ENCODE results near the gene MOB2. TPM values are rescaled to one million over a fixed set of nuclear protein-coding genes. Genes with fewer than 3 reads are reported as not detected.
A peak's percentile ranks its signal among the peaks of the same experiment; 100 is the strongest.

The MOB2 gene
- total and polyA plus RNA-seq, 7 donors = 44.5 to 75.1 (median 58.1) TPM

GRCh38 chr11:1480555-1481482, 5.8 kb downstream of the MOB2 start:
- ATAC-seq (no peak), DNase-seq (peak; percentile 10 to 53)
- H3K36me3 ChIP-seq (ENCODE audit: insufficient read depth in 1 of 2, low read depth in 1 of 2) = peaks cover 0 to 52% of the 10 kb centered on the region in 2 donors
- no peaks in the 10 kb centered on the region for H3K9me3 ChIP-seq
- intact Hi-C loops (cut with DNase I) = no loop called here
- H3K27ac ChIP-seq = peak overlapping the region; percentile 36
- 86 to 87% (median 87%) methylated on average over 31 to 36 of the region's 36 CpGs for WGBS, 3 donors
- peaks cover 48% of the 10 kb centered on the region for H3K4me1 ChIP-seq
- H3K27me3 ChIP-seq (ENCODE audit: insufficient read depth in 3 of 3, low read length in 2 of 3) = no peaks in the 10 kb centered on the region
- TF ChIP-seq, protein P1, sequence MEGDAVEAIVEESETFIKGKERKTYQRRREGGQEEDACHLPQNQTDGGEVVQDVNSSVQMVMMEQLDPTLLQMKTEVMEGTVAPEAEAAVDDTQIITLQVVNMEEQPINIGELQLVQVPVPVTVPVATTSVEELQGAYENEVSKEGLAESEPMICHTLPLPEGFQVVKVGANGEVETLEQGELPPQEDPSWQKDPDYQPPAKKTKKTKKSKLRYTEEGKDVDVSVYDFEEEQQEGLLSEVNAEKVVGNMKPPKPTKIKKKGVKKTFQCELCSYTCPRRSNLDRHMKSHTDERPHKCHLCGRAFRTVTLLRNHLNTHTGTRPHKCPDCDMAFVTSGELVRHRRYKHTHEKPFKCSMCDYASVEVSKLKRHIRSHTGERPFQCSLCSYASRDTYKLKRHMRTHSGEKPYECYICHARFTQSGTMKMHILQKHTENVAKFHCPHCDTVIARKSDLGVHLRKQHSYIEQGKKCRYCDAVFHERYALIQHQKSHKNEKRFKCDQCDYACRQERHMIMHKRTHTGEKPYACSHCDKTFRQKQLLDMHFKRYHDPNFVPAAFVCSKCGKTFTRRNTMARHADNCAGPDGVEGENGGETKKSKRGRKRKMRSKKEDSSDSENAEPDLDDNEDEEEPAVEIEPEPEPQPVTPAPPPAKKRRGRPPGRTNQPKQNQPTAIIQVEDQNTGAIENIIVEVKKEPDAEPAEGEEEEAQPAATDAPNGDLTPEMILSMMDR (IDR thresholded peaks at IDR 0.05) = no peak
- no peak overlapping the region for H3K4me3 ChIP-seq

GRCh38 chr11:1480191-1480554, 6.4 kb downstream of the MOB2 start:
- intact Hi-C loops (cut with DNase I) = no loop called here
- H3K4me1 ChIP-seq = peaks cover 42% of the 10 kb centered on the region
- no peaks in the 10 kb centered on the region for H3K27me3 ChIP-seq (ENCODE audit: insufficient read depth in 3 of 3, low read length in 2 of 3)
- ATAC-seq (no peak), DNase-seq (peak in 1 of 2 donors; percentile 20)
- H3K27ac ChIP-seq = no peak overlapping the region
- peaks cover 0 to 58% of the 10 kb centered on the region in 2 donors for H3K36me3 ChIP-seq (ENCODE audit: insufficient read depth in 1 of 2, low read depth in 1 of 2)
- no peak overlapping the region for H3K4me3 ChIP-seq
- WGBS, 3 donors = 74 to 80% (median 75%) methylated on average over 13 of the region's 13 CpGs
- TF ChIP-seq, protein P1 (IDR thresholded peaks at IDR 0.05) = no peak
- no peaks in the 10 kb centered on the region for H3K9me3 ChIP-seq

- 89 to 95% (median 89%) methylated on average over 12 of the region's 12 CpGs for WGBS, 3 donors
- H3K27ac ChIP-seq = no peak overlapping the region
- no peaks in the 10 kb centered on the region for H3K9me3 ChIP-seq
- DNase-seq (peak in 1 of 2 donors; percentile 52), ATAC-seq (no peak)
- intact Hi-C loops (cut with DNase I) = no loop called here
- H3K27me3 ChIP-seq (ENCODE audit: insufficient read depth in 3 of 3, low read length in 2 of 3) = no peaks in the 10 kb centered on the region
- TF ChIP-seq, protein P1 (IDR thresholded peaks at IDR 0.05) = no peak
- H3K36me3 ChIP-seq (ENCODE audit: insufficient read depth in 1 of 2, low read depth in 1 of 2) = peaks cover 0 to 63% of the 10 kb centered on the region in 2 donors
- peaks cover 37% of the 10 kb centered on the region for H3K4me1 ChIP-seq
- H3K4me3 ChIP-seq = no peak overlapping the region
These were observed 6.9 kb downstream of the MOB2 start for GRCh38 chr11:1479678-1480118.

- Histone ChIP-seq H3K4me1 (peaks cover 32% of the 10 kb centered on the region), H3K4me3 (no peak overlapping the region), H3K27me3 (ENCODE audit: insufficient read depth in 3 of 3, low read length in 2 of 3) (no peaks in the 10 kb centered on the region), H3K36me3 (ENCODE audit: insufficient read depth in 1 of 2, low read depth in 1 of 2) (peaks cover 0 to 68% of the 10 kb centered on the region in 2 donors), H3K27ac (no peak overlapping the region), H3K9me3 (no peaks in the 10 kb centered on the region)
- ATAC-seq (no peak), DNase-seq (peak; percentile 12 to 52)
- intact Hi-C loops (cut with DNase I) = no loop called here
- TF ChIP-seq, protein P1 (IDR thresholded peaks at IDR 0.05) = no peak
- 61 to 73% (median 68%) methylated on average over 9 of the region's 9 CpGs for WGBS, 3 donors
These were observed 7.4 kb downstream of the MOB2 start for GRCh38 chr11:1479006-1479677.

Measured in psoas muscle (tissue), 8 donors.